HepG2 (cell line): ENCODE measurements around the gene DDC. TPM values are rescaled to one million over a fixed set of nuclear protein-coding genes. Genes with fewer than 3 reads are reported as not detected.

Experiments used
- CENPT ChIP-seq: sonication (generic); formaldehyde crosslinking; IDR thresholded peaks from 2 replicates; pipeline ENCODE4 v1.8.0; 2022; ENCODE audit warnings: low read depth, mild to moderate bottlenecking, moderate library complexity, missing genetic modification reagents
- FLYWCH1 ChIP-seq: sonication (generic); formaldehyde crosslinking; IDR thresholded peaks from 2 replicates; pipeline ENCODE4 v1.8.1; 2023; ENCODE audit warnings: mild to moderate bottlenecking, missing genetic modification reagents
- FOXA3 ChIP-seq: IDR thresholded peaks from 2 replicates; pipeline ENCODE4 v1.6.1; 2016; ENCODE audit warnings: missing genetic modification reagents, missing compliant biosample characterization
- MIER3 ChIP-seq: IDR thresholded peaks from 2 replicates; pipeline ENCODE4 v1.6.1; 2016; ENCODE audit warnings: missing compliant biosample characterization, borderline replicate concordance
- NFIB ChIP-seq: sonication (generic); formaldehyde crosslinking; IDR thresholded peaks from 2 replicates; pipeline ENCODE4 v1.9.0; 2021; ENCODE audit warnings: missing genetic modification reagents, mild to moderate bottlenecking, borderline replicate concordance
- POGK ChIP-seq: sonication (generic); formaldehyde crosslinking; conservative IDR thresholded peaks from 2 replicates; pipeline ENCODE4 v1.8.0; 2022; ENCODE audit warnings: mild to moderate bottlenecking, moderate library complexity, missing genetic modification reagents
- POLR2AphosphoS5 ChIP-seq: IDR thresholded peaks from 2 replicates; pipeline ENCODE4 v1.6.1; 2012; ENCODE audit warnings: low read depth, low read length
- ZBTB33 ChIP-seq: sonication (generic); formaldehyde crosslinking; IDR thresholded peaks from 2 replicates; pipeline ENCODE4 v1.4.0; 2020; ENCODE audit warnings: missing genetic modification reagents
- ZBTB40 ChIP-seq, 2 experiments: fragments of 450-650 bp in 1 of 2; sonication (generic) in 1 of 2; formaldehyde crosslinking in 1 of 2; IDR thresholded peaks; 2 replicates each; pipeline versions ENCODE4 v1.6.1 to v1.8.0; 2016 to 2022; ENCODE audit warnings: antibody characterized with exemption in 1 of 2, mild to moderate bottlenecking in 1 of 2, missing genetic modification reagents in 1 of 2
- ZNF331 ChIP-seq: sonication (generic); formaldehyde crosslinking; IDR thresholded peaks from 2 replicates; pipeline ENCODE4 v1.4.0; 2020; ENCODE audit warnings: missing genetic modification reagents
- polyA plus RNA-seq, 8 experiments: library from polyadenylated mRNA; depleted of rRNA in 3 of 8; stranded (reverse) in 7 of 8; unstranded in 1 of 8; fragments of >200 nt; fragmentation: Illumina TruSeq in 4 of 8; extraction: Trizol in 4 of 8; gene quantifications; 2 replicates each; pipeline versions ENCODE4 v1.2.1 to v1.2.3, GENCODE V29; 2011 to 2016; ENCODE audit warnings: low read depth in 4 of 8, missing spikeins in 1 of 8, mixed read lengths in 1 of 8; ENCODE audit not compliant: insufficient read depth in 1 of 8
- total RNA-seq, 5 experiments: library from RNA; depleted of rRNA; stranded (reverse); fragments of >200 nt; fragmentation: Illumina TruSeq; extraction: Trizol; gene quantifications; 2 replicates each; pipeline ENCODE4 v1.2.3, GENCODE V29; 2016; ENCODE audit warnings: low read depth in 1 of 5

Gene DDC
- total and polyA plus RNA-seq, 2 of the 13 experiments (the other 11 are each of a cell fraction or from before 2014, with no cell fraction given): 11.7 to 93.3 TPM

- no peak for TF ChIP-seq ZBTB40 (IDR thresholded peaks at IDR 0.05)
- TF ChIP-seq ZBTB40 (CRISPR knock-in tag; IDR thresholded peaks at IDR 0.05): 0 out of 2 replicates have a peak, but pooled peaks have one; percentile 71
- TF ChIP-seq ZNF331 (CRISPR knock-in tag): peak; percentile 73; the same call in 1 of the 2 replicates
- peak; percentile 78 for TF ChIP-seq POGK
- TF ChIP-seq FLYWCH1 (CRISPR knock-in tag): no peak
- TF ChIP-seq NFIB (CRISPR knock-in tag): no peak
- TF ChIP-seq ZBTB33 (CRISPR knock-in tag): 0 out of 2 replicates have a peak, but pooled peaks have one; percentile 33
- TF ChIP-seq CENPT: peak; percentile 80
- TF ChIP-seq POLR2AphosphoS5: peak; percentile 65
- no peak; the same call in 1 of the 2 replicates for TF ChIP-seq FOXA3 (CRISPR knock-in tag)
- TF ChIP-seq MIER3: 0 out of 2 replicates have a peak, but pooled peaks have one; percentile 41
Observed at GRCh38 chr7:50449881-50450589, 115.2 kb downstream of the DDC start, which contains the start of gene FIGNL1 (continued).
